CD14-positive monocyte (primary cell): ENCODE results near the gene RDH14. TPM values are rescaled to one million over a fixed set of nuclear protein-coding genes. Genes with fewer than 3 reads are reported as not detected.

ENCODE experiments used
- DNase-seq, 3 donors: peaks; one replicate each; pipeline ENCODE4 v3.0.0-alpha.2; 2011 to 2022
- H2AFZ ChIP-seq: 2 replicates; pipeline ENCODE4 v1.6.0; 2012; ENCODE audit warnings: mild to moderate bottlenecking, low read depth, low read length, inconsistent platforms; ENCODE audit not compliant: insufficient read depth, poor library complexity, severe bottlenecking
- H3K27ac ChIP-seq, 2 donors: 1 replicate in 1 of 2; 2 replicates in 1 of 2; pipeline ENCODE4 v1.5.1; 2012 to 2013; ENCODE audit warnings: low read length in 2 of 2, control low read depth in 1 of 2, inconsistent platforms in 1 of 2, low read depth in 1 of 2, mild to moderate bottlenecking in 1 of 2
- H3K27me3 ChIP-seq, 2 donors: one replicate each; pipeline versions ENCODE4 v1.6.0 to v1.6.1; 2011 to 2013; ENCODE audit warnings: low read length in 2 of 2; ENCODE audit not compliant: control insufficient read depth in 2 of 2, insufficient read depth in 2 of 2
- H3K36me3 ChIP-seq, 2 donors: replicated peaks in 1 of 2; 1 replicate in 1 of 2; 2 replicates in 1 of 2; pipeline versions ENCODE4 v1.5.1 to v1.6.1; 2012 to 2013; ENCODE audit warnings: low read length in 2 of 2, control low read depth in 1 of 2, inconsistent platforms in 1 of 2, mild to moderate bottlenecking in 1 of 2; ENCODE audit not compliant: insufficient read depth in 2 of 2, control insufficient read depth in 1 of 2
- H3K4me1 ChIP-seq, 2 donors: 1 replicate in 1 of 2; 2 replicates in 1 of 2; pipeline versions ENCODE4 v1.5.1 to v1.6.1; 2012 to 2013; ENCODE audit warnings: low read length in 2 of 2, control low read depth in 1 of 2, inconsistent platforms in 1 of 2, mild to moderate bottlenecking in 1 of 2, moderate library complexity in 1 of 2; ENCODE audit not compliant: insufficient read depth in 2 of 2, control insufficient read depth in 1 of 2
- H3K4me2 ChIP-seq: replicated peaks from 2 replicates; pipeline ENCODE3; 2012; ENCODE audit warnings: low read length, moderate library complexity, mild to moderate bottlenecking; ENCODE audit not compliant: poor library complexity, severe bottlenecking; ENCODE audit errors: extremely low read depth
- H3K4me3 ChIP-seq, 3 experiments: fragments of 200-600 bp in 1 of 3; sonication (generic) in 1 of 3; replicated peaks in 1 of 3; 1 replicate in 2 of 3; 2 replicates in 1 of 3; pipeline ENCODE4 v1.5.1; 2011 to 2013; ENCODE audit warnings: low read length in 3 of 3, mild to moderate bottlenecking in 3 of 3, control low read depth in 2 of 3, low read depth in 2 of 3, inconsistent platforms in 1 of 3, moderate library complexity in 1 of 3
- H3K79me2 ChIP-seq: 2 replicates; pipeline ENCODE4 v1.6.0; 2012; ENCODE audit warnings: mild to moderate bottlenecking, control low read depth, inconsistent platforms, low read length, moderate library complexity; ENCODE audit not compliant: insufficient read depth
- H3K9ac ChIP-seq: 2 replicates; pipeline ENCODE4 v1.6.0; 2017; ENCODE audit warnings: low read length, mild to moderate bottlenecking; ENCODE audit not compliant: insufficient read depth, poor library complexity, severe bottlenecking
- H3K9me3 ChIP-seq, 2 donors: replicated peaks in 1 of 2; 1 replicate in 1 of 2; 2 replicates in 1 of 2; pipeline versions ENCODE4 v1.5.1 to v1.6.1; 2012 to 2013; ENCODE audit warnings: low read length in 2 of 2, control low read depth in 1 of 2; ENCODE audit not compliant: control insufficient read depth in 1 of 2, insufficient read depth in 1 of 2
- H4K20me1 ChIP-seq: 2 replicates; pipeline ENCODE4 v1.6.0; 2012; ENCODE audit warnings: mild to moderate bottlenecking, low read length, control low read depth, moderate library complexity; ENCODE audit not compliant: insufficient read depth
- H3K27ac Mint-ChIP-seq, 7 donors: one replicate each; pipeline ENCODE4 v1.8.0; 2020; ENCODE audit warnings: mild to moderate bottlenecking in 7 of 7, mixed read lengths in 7 of 7, moderate library complexity in 6 of 7, inconsistent platforms in 2 of 7
- H3K27me3 Mint-ChIP-seq, 3 donors: one replicate each; pipeline ENCODE4 v1.8.0; 2021 to 2022; ENCODE audit warnings: low read depth in 3 of 3, mild to moderate bottlenecking in 3 of 3, mixed read lengths in 3 of 3, moderate library complexity in 3 of 3, inconsistent platforms in 1 of 3
- H3K36me3 Mint-ChIP-seq, 2 donors: one replicate each; pipeline ENCODE4 v1.8.0; 2020; ENCODE audit warnings: mixed read lengths in 2 of 2, inconsistent platforms in 1 of 2, mild to moderate bottlenecking in 1 of 2
- H3K4me1 Mint-ChIP-seq: one replicate; pipeline ENCODE4 v1.8.0; 2020; ENCODE audit warnings: mild to moderate bottlenecking, mixed read lengths
- H3K4me3 Mint-ChIP-seq, 2 donors: one replicate each; pipeline ENCODE4 v1.8.0; 2020; ENCODE audit warnings: mild to moderate bottlenecking in 2 of 2, mixed read lengths in 2 of 2, moderate library complexity in 1 of 2
- H3K9me3 Mint-ChIP-seq, 7 donors: one replicate each; pipeline ENCODE4 v1.8.0; 2020 to 2022; ENCODE audit warnings: mixed read lengths in 7 of 7, mild to moderate bottlenecking in 6 of 7, moderate library complexity in 6 of 7, inconsistent platforms in 2 of 7
- CTCF ChIP-seq: fragments of 200-600 bp; IDR thresholded peaks from one replicate; pipeline ENCODE4 v1.8.0; 2022; ENCODE audit warnings: antibody characterized with exemption, mild to moderate bottlenecking
- WGBS: methylation state at CpG from one replicate; pipeline ENCODE4 v1.1.5; 2013; ENCODE audit warnings: missing lambda C conversion rate; ENCODE audit not compliant: insufficient coverage; 5-methylcytosine and 5-hydroxymethylcytosine counted together
- intact Hi-C, 2 donors: fragments of 100-400 bp; cut with micrococcal nuclease; formaldehyde crosslinking; loops; one replicate each; pipeline versions ENCODE4 v1.15.0 to v1.15.1; 2023
- polyA plus RNA-seq, 3 donors: library from polyadenylated mRNA; depleted of rRNA in 1 of 3; unstranded in 2 of 3; stranded (reverse) in 1 of 3; fragments of 300-500 nt in 2 of 3; fragments of >200 nt in 1 of 3; fragmentation: Illumina TruSeq in 2 of 3; gene quantifications; 1 replicate in 2 of 3; 2 replicates in 1 of 3; pipeline ENCODE4 v1.2.3, GENCODE V29; 2012 to 2021

The RDH14 gene
- polyA plus RNA-seq, 3 donors, result 5.5 to 16.3 (median 14.3) TPM

- Histone ChIP-seq H3K79me2 (peaks cover 9% of the 10 kb centered on the region), H3K27me3 (no peaks in the 10 kb centered on the region), H3K9me3 (peaks cover 4 to 5% of the 10 kb centered on the region in 2 donors), H3K36me3 (no peaks in the 10 kb centered on the region), H3K4me1 (peaks cover 11 to 16% of the 10 kb centered on the region in 2 donors), H3K4me2 (peak overlapping the region; percentile 80), H4K20me1 (peaks cover 3% of the 10 kb centered on the region), H2AFZ (peak overlapping the region; percentile 96), H3K9ac (peak overlapping the region; percentile 89), H3K27ac (peak overlapping the region in 1 of 2 donors; percentile 83), H3K4me3 (peak overlapping the region; percentile 67 to 93 (median 91))
- 17% methylated on average over 1 of the region's 3 CpGs for WGBS
- Mint-ChIP-seq H3K36me3 (peaks cover under 1% of the 10 kb centered on the region in 2 donors), H3K9me3 (peaks cover 0 to 8% (median 5%) of the 10 kb centered on the region in 7 donors), H3K4me1 (peaks cover 19% of the 10 kb centered on the region), H3K27me3 (peaks cover 0 to 3% (median 2%) of the 10 kb centered on the region in 3 donors), H3K27ac (peak overlapping the region in 6 of 7 donors; percentile 57 to 81 (median 72)), H3K4me3 (peak overlapping the region; percentile 92)
- DNase-seq, result no peak
- no peak for TF ChIP-seq CTCF
- intact Hi-C loops, result loop anchor here (5.0 to 10.0 kb wide), 2 partner anchors 787 to 804 kb away; no protein-coding TSS in a partner anchor
Measured at GRCh38 chr2:18560797-18561085, 288 bp upstream of the RDH14 start.

GRCh38 chr2:18559531-18560030 lies 872 bp downstream of the RDH14 start:
- Mint-ChIP-seq H3K27me3 (peaks cover 0 to 3% (median 0%) of the 10 kb centered on the region in 3 donors), H3K4me1 (peaks cover 19% of the 10 kb centered on the region), H3K36me3 (peaks cover 10% of the 10 kb centered on the region in 2 donors), H3K9me3 (peaks cover 0 to 6% (median 5%) of the 10 kb centered on the region in 7 donors), H3K27ac (peak overlapping the region; percentile 50 to 93 (median 88)), H3K4me3 (peak overlapping the region; percentile 92 to 94)
- peaks cover 11 to 16% of the 10 kb centered on the region in 2 donors for H3K4me1 ChIP-seq
- peak overlapping the region; percentile 43 to 83 for H3K27ac ChIP-seq
- peak overlapping the region; percentile 80 for H3K4me2 ChIP-seq
- no peak for DNase-seq
- H2AFZ ChIP-seq, result peak overlapping the region; percentile 96
- WGBS, result 0% methylated on average over 8 of the region's 11 CpGs
- H3K27me3 ChIP-seq, result no peaks in the 10 kb centered on the region
- no peak for TF ChIP-seq CTCF
- peaks cover 3% of the 10 kb centered on the region for H4K20me1 ChIP-seq
- H3K79me2 ChIP-seq, result peaks cover 9% of the 10 kb centered on the region
- H3K4me3 ChIP-seq, result peak overlapping the region; percentile 67 to 93 (median 91)
- H3K36me3 ChIP-seq, result peaks cover 9 to 10% of the 10 kb centered on the region in 2 donors
- H3K9ac ChIP-seq, result peak overlapping the region; percentile 89
- H3K9me3 ChIP-seq, result peaks cover 4 to 5% of the 10 kb centered on the region in 2 donors
- intact Hi-C loops, result loop anchor here (5.0 to 10.0 kb wide), 2 partner anchors 788 to 805 kb away; no protein-coding TSS in a partner anchor
